WTC11 (cell line): ENCODE data around the gene GIMAP8. TPM values are rescaled to one million over a fixed set of nuclear protein-coding genes. Genes with fewer than 3 reads are reported as not detected.
A peak's percentile ranks its signal among the peaks of the same experiment; 100 is the strongest.

ENCODE experiments used
- ATAC-seq: fragments of 200-7000 bp; cut with Tn5 transposase; 2 replicates; pipeline ENCODE4 v1.10.0; 2021; ENCODE audit warnings: mild to moderate bottlenecking, moderate library complexity
- CTCF ChIA-PET: fragments of 300-600 bp; sonication (Branson Sonifier 250); formaldehyde crosslinking; loops from one replicate; lab custom pipeline; 2021; ENCODE audit warnings: antibody characterized with exemption; lab: Charles Lee
- POLR2A ChIA-PET: fragments of 350-600 bp; sonication (Branson Sonifier 250); formaldehyde crosslinking; loops from one replicate; lab custom pipeline; 2021; ENCODE audit warnings: antibody characterized with exemption; lab: Charles Lee
- DNase-seq: peaks from one replicate; pipeline ENCODE4 v3.0.0; 2021; ENCODE audit warnings: low spot score
- H3K27ac Mint-ChIP-seq: 2 replicates; pipeline ENCODE4 v1.8.0; 2021; ENCODE audit warnings: mixed read lengths
- H3K27me3 Mint-ChIP-seq: 2 replicates; pipeline ENCODE4 v1.8.0; 2021; ENCODE audit warnings: low read depth, mild to moderate bottlenecking, moderate library complexity, mixed read lengths
- H3K36me3 Mint-ChIP-seq: 2 replicates; pipeline ENCODE4 v1.8.0; 2021; ENCODE audit warnings: mixed read lengths
- H3K4me1 Mint-ChIP-seq: 2 replicates; pipeline ENCODE4 v1.8.0; 2022; ENCODE audit warnings: mixed read lengths
- H3K4me3 Mint-ChIP-seq: 2 replicates; pipeline ENCODE4 v1.8.0; 2021; ENCODE audit warnings: mild to moderate bottlenecking, moderate library complexity, mixed read lengths
- H3K9me3 Mint-ChIP-seq: 2 replicates; pipeline ENCODE4 v1.8.0; 2021; ENCODE audit warnings: mixed read lengths
- CREB1 ChIP-seq: sonication (generic); formaldehyde crosslinking; IDR thresholded peaks from 2 replicates; pipeline ENCODE4 v1.8.0; 2023; ENCODE audit warnings: mild to moderate bottlenecking, missing genetic modification reagents
- ELF4 ChIP-seq: sonication (generic); formaldehyde crosslinking; IDR thresholded peaks from 2 replicates; pipeline ENCODE4 v1.8.1; 2022; ENCODE audit warnings: low read depth, mild to moderate bottlenecking, moderate library complexity, missing genetic modification reagents
- ETV6 ChIP-seq: sonication (generic); formaldehyde crosslinking; IDR thresholded peaks from 2 replicates; pipeline ENCODE4 v1.8.1; 2022; ENCODE audit warnings: mild to moderate bottlenecking, missing genetic modification reagents
- HMGA2 ChIP-seq: fragments of 250-450 bp; sonication (Bioruptor Pico); IDR thresholded peaks from 2 replicates; pipeline ENCODE4 v1.4.0; 2021; ENCODE audit warnings: mild to moderate bottlenecking, moderate library complexity
- IRF2 ChIP-seq: sonication (generic); formaldehyde crosslinking; IDR thresholded peaks from 2 replicates; pipeline ENCODE4 v1.8.0; 2022; ENCODE audit warnings: low read depth, missing genetic modification reagents, borderline replicate concordance
- JUN ChIP-seq: sonication (generic); formaldehyde crosslinking; IDR thresholded peaks from 2 replicates; pipeline ENCODE4 v1.8.0; 2023; ENCODE audit warnings: mild to moderate bottlenecking, missing genetic modification reagents
- NFATC4 ChIP-seq: fragments of 250-450 bp; sonication (Bioruptor Pico); IDR thresholded peaks from 2 replicates; pipeline ENCODE4 v1.9.0; 2021; ENCODE audit warnings: mild to moderate bottlenecking
- NR3C1 ChIP-seq: sonication (generic); formaldehyde crosslinking; conservative IDR thresholded peaks from 2 replicates; pipeline ENCODE4 v1.8.1; 2023; ENCODE audit warnings: low read depth, mild to moderate bottlenecking, missing genetic modification reagents
- OVOL2 ChIP-seq: fragments of 250-450 bp; sonication (Bioruptor Pico); IDR thresholded peaks from 2 replicates; pipeline ENCODE4 v1.9.0; 2021; ENCODE audit warnings: mild to moderate bottlenecking, borderline replicate concordance
- ZBTB21 ChIP-seq: sonication (generic); formaldehyde crosslinking; IDR thresholded peaks from 2 replicates; pipeline ENCODE4 v1.8.1; 2023; ENCODE audit warnings: mild to moderate bottlenecking, missing genetic modification reagents, borderline replicate concordance
- ZNF138 ChIP-seq: sonication (generic); formaldehyde crosslinking; conservative IDR thresholded peaks from 2 replicates; pipeline ENCODE4 v1.8.1; 2022; ENCODE audit warnings: mild to moderate bottlenecking, moderate library complexity, missing genetic modification reagents
- ZNF423 ChIP-seq: fragments of 250-450 bp; sonication (Bioruptor Pico); IDR thresholded peaks from 2 replicates; pipeline ENCODE4 v2.1.2; 2022; ENCODE audit warnings: mild to moderate bottlenecking, moderate library complexity
- total RNA-seq: library from RNA; stranded (reverse); gene quantifications from 3 replicates; pipeline ENCODE4 v1.2.3, GENCODE V29; 2021
- TF ChIP-seq, protein P1 (sequence below): sonication (generic); formaldehyde crosslinking; IDR thresholded peaks from 2 replicates; pipeline ENCODE4 v1.8.0; 2022; ENCODE audit warnings: mild to moderate bottlenecking, missing genetic modification reagents
- TF ChIP-seq, protein P2 (sequence below): fragments of 250-450 bp; sonication (Bioruptor Pico); conservative IDR thresholded peaks from 2 replicates; pipeline ENCODE4 v1.9.0; 2021; ENCODE audit warnings: mild to moderate bottlenecking
- TF ChIP-seq, protein P3 (sequence below): fragments of 200-600 bp; IDR thresholded peaks from 2 replicates; pipeline ENCODE4 v1.8.0; 2022; ENCODE audit warnings: antibody characterized with exemption
- TF ChIP-seq, protein P4 (sequence below): fragments of 250-450 bp; sonication (Bioruptor Pico); IDR thresholded peaks from 2 replicates; pipeline ENCODE4 v1.9.0; 2021; ENCODE audit warnings: mild to moderate bottlenecking

GIMAP8 gene
- total RNA-seq, 1 experiment from 2014 or later = 0.09 TPM

- CTCF ChIA-PET = interaction anchor here (0.5 to 3.1 kb wide), 9 partner anchors 12 to 65 kb away, joined by 3 to 9 read pairs (median 4); partner anchors contain the start of genes RARRES2 and REPIN1
- POLR2A ChIA-PET = interaction anchor here (0.8 to 6.5 kb wide), 8 partner anchors 22 to 77 kb away, joined by 3 to 50 read pairs (median 6); partner anchors contain the start of gene REPIN1
- H3K4me1 Mint-ChIP-seq = peaks cover 52% of the 10 kb centered on the region
- TF ChIP-seq IRF2 (CRISPR knock-in tag) (no peak), ELF4 (CRISPR knock-in tag) (no peak)
- H3K4me3 Mint-ChIP-seq = peak overlapping the region; percentile 76
- no peaks in the 10 kb centered on the region for H3K27me3 Mint-ChIP-seq
- ATAC-seq = no peak
- peaks cover 6% of the 10 kb centered on the region for H3K36me3 Mint-ChIP-seq
- H3K9me3 Mint-ChIP-seq = no peaks in the 10 kb centered on the region
- peak overlapping the region; percentile 90 for H3K27ac Mint-ChIP-seq
- no peak for DNase-seq
Measured at GRCh38 chr7:150406312-150406566, 44.2 kb upstream of the GIMAP8 start.

DNA sequence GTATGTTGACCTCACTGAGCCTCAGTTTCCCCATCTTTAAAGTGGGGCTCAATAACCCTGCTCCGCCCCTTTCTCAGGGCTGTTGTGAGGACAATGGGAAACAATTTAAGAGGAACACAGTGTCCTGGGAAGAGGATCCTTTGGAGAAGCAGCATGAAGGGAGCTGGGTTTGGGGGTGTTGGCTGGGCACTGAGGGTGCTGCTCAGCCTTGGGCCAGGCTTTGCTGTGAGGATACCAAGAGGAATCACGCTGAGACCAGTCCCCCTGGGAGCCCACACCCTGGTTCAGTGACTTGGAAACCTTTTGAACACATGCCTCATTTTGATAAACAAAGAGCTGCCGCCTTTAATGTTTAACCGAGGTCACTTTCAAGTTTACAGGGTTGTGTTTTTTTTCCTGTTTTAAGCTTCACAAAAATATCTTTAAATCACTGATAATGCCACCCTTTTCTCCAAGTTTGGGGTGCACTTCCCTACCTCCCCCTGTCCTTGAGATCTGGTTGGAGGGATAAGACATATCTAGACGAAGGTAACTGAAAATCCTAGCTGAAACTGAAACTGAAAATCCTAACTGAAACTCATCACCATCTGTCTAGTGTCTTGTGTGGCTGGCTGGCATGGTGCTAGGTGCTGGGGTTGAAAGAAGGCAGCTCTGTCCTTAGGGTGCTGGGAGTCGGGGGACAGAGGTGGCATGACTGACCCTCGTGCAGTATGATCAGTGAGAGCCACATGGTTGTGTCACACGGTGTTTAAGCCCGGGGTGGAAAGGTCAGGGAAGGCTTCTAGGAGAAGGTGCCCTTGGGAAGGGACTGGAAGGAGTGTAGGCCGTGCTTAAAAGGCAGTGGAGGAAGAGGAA is 43.6 kb upstream of the GIMAP8 start:
- DNase-seq = no peak
- H3K36me3 Mint-ChIP-seq = peaks cover 6% of the 10 kb centered on the region
- POLR2A ChIA-PET = interaction anchor here (0.6 to 6.5 kb wide), 7 partner anchors 22 to 77 kb away, joined by 4 to 50 read pairs (median 5); partner anchors contain the start of gene REPIN1
- TF ChIP-seq CREB1 (CRISPR knock-in tag) = no peak
- no peak for TF ChIP-seq NFATC4 (CRISPR knock-in tag)
- TF ChIP-seq ZNF423 (CRISPR knock-in tag) = no peak
- TF ChIP-seq, protein P1, sequence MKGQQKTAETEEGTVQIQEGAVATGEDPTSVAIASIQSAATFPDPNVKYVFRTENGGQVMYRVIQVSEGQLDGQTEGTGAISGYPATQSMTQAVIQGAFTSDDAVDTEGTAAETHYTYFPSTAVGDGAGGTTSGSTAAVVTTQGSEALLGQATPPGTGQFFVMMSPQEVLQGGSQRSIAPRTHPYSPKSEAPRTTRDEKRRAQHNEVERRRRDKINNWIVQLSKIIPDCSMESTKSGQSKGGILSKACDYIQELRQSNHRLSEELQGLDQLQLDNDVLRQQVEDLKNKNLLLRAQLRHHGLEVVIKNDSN (CRISPR knock-in tag) = no peak
- TF ChIP-seq, protein P2, sequence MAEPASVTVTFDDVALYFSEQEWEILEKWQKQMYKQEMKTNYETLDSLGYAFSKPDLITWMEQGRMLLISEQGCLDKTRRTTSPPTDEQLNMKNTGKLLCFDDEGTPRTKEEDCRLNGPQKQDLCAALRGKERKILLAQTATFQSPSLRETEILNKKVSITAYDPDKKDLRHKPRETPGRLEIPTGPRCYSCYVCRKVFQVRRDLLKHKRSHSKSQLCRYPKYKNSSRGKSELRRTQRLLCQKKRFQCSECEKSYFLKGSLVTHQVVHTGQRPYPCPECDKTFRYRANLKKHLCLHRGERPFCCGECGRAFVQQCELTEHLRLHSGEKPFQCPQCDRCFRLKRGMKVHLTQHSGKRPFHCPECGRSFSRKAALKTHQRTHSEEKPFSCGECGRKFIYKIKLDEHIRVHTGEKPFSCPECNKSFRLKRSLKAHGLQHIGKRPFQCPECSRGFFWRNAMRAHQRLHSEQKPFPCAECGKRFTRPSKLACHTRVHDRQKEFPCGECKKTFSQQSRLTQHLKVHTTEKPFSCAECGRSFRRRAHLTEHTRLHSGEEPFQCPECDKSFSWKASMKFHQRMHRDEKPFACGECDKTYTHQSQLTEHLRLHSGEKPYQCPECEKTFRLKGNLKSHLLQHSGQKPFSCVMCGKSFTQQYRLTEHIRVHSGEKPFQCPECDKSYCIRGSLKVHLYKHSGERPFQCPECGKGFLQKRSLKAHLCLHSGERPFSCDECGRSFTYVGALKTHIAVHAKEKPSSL (CRISPR knock-in tag) = no peak
- TF ChIP-seq ZNF138 (CRISPR knock-in tag) = no peak
- TF ChIP-seq, protein P3, sequence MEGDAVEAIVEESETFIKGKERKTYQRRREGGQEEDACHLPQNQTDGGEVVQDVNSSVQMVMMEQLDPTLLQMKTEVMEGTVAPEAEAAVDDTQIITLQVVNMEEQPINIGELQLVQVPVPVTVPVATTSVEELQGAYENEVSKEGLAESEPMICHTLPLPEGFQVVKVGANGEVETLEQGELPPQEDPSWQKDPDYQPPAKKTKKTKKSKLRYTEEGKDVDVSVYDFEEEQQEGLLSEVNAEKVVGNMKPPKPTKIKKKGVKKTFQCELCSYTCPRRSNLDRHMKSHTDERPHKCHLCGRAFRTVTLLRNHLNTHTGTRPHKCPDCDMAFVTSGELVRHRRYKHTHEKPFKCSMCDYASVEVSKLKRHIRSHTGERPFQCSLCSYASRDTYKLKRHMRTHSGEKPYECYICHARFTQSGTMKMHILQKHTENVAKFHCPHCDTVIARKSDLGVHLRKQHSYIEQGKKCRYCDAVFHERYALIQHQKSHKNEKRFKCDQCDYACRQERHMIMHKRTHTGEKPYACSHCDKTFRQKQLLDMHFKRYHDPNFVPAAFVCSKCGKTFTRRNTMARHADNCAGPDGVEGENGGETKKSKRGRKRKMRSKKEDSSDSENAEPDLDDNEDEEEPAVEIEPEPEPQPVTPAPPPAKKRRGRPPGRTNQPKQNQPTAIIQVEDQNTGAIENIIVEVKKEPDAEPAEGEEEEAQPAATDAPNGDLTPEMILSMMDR = no peak
- no peak for TF ChIP-seq ETV6 (CRISPR knock-in tag)
- no peak for TF ChIP-seq HMGA2
- TF ChIP-seq NR3C1 (CRISPR knock-in tag) = no peak
- no peak for TF ChIP-seq OVOL2
- TF ChIP-seq, protein P4, sequence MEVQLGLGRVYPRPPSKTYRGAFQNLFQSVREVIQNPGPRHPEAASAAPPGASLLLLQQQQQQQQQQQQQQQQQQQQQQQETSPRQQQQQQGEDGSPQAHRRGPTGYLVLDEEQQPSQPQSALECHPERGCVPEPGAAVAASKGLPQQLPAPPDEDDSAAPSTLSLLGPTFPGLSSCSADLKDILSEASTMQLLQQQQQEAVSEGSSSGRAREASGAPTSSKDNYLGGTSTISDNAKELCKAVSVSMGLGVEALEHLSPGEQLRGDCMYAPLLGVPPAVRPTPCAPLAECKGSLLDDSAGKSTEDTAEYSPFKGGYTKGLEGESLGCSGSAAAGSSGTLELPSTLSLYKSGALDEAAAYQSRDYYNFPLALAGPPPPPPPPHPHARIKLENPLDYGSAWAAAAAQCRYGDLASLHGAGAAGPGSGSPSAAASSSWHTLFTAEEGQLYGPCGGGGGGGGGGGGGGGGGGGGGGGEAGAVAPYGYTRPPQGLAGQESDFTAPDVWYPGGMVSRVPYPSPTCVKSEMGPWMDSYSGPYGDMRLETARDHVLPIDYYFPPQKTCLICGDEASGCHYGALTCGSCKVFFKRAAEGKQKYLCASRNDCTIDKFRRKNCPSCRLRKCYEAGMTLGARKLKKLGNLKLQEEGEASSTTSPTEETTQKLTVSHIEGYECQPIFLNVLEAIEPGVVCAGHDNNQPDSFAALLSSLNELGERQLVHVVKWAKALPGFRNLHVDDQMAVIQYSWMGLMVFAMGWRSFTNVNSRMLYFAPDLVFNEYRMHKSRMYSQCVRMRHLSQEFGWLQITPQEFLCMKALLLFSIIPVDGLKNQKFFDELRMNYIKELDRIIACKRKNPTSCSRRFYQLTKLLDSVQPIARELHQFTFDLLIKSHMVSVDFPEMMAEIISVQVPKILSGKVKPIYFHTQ (CRISPR knock-in tag) = no peak
- TF ChIP-seq JUN = no peak
- TF ChIP-seq ZBTB21 (CRISPR knock-in tag) = no peak
- TF ChIP-seq, all 79 proteins: peak for 0
- no peaks in the 10 kb centered on the region for H3K27me3 Mint-ChIP-seq
- peaks cover 47% of the 10 kb centered on the region for H3K4me1 Mint-ChIP-seq
- peak overlapping the region; percentile 94 for H3K27ac Mint-ChIP-seq
- ATAC-seq = no peak
- H3K4me3 Mint-ChIP-seq = peak overlapping the region; percentile 76
- CTCF ChIA-PET = interaction anchor here (0.8 to 3.1 kb wide), 7 partner anchors 11 to 43 kb away, joined by 3 to 9 read pairs (median 4); partner anchors contain the start of gene REPIN1
- H3K9me3 Mint-ChIP-seq = no peaks in the 10 kb centered on the region
